ENCODE measurements around the gene PLAAT2. TPM values are rescaled to one million over a fixed set of nuclear protein-coding genes. Genes with fewer than 3 reads are reported as not detected.

Gene PLAAT2
- total RNA-seq, 1 donor from 2014 or later = not detected

- H3K4me1 ChIP-seq = peaks cover 0 to 7% of the 10 kb centered on the region in 2 donors
- intact Hi-C loops (cut with DNase I) = no loop called here
- DNase-seq (ENCODE audit: low spot score in 2 of 2) = no peak
- no peaks in the 10 kb centered on the region for H3K36me3 ChIP-seq
- H3K27ac ChIP-seq = peak overlapping the region; percentile 36 to 56
- peak overlapping the region in 1 of 2 donors; percentile 8 for H3K4me3 ChIP-seq
- no peak for TF ChIP-seq CTCF (IDR thresholded peaks at IDR 0.05)
- H3K9me3 ChIP-seq = no peaks in the 10 kb centered on the region
- H3K27me3 ChIP-seq = no peaks in the 10 kb centered on the region
These were observed 2.5 kb downstream of the PLAAT2 start for GRCh38 chr11:63560506-63561180.

GRCh38 chr11:63558459-63559157, 4.6 kb downstream of the PLAAT2 start:
- H3K36me3 ChIP-seq = no peaks in the 10 kb centered on the region

GRCh38 chr11:63557570-63557969, 5.6 kb downstream of the PLAAT2 start:
- H3K36me3 ChIP-seq = no peaks in the 10 kb centered on the region
- H3K4me1 ChIP-seq = peaks cover 0 to 7% of the 10 kb centered on the region in 2 donors
- intact Hi-C loops (cut with DNase I) = no loop called here
- TF ChIP-seq CTCF (IDR thresholded peaks at IDR 0.05) = no peak
- DNase-seq (ENCODE audit: low spot score in 2 of 2) = no peak
- no peaks in the 10 kb centered on the region for H3K27me3 ChIP-seq
- H3K27ac ChIP-seq = no peak overlapping the region
- H3K4me3 ChIP-seq = no peak overlapping the region
- no peaks in the 10 kb centered on the region for H3K9me3 ChIP-seq

More at GRCh38 chr11:63558459-63559157, 4.6 kb downstream of the PLAAT2 start:
- Histone ChIP-seq H3K4me3 (no peak overlapping the region), H3K27me3 (no peaks in the 10 kb centered on the region), H3K9me3 (no peaks in the 10 kb centered on the region), H3K4me1 (peaks cover 0 to 7% of the 10 kb centered on the region in 2 donors), H3K27ac (no peak overlapping the region)
- intact Hi-C loops (cut with DNase I) = no loop called here
- no peak for TF ChIP-seq CTCF (IDR thresholded peaks at IDR 0.05)
- no peak for DNase-seq (ENCODE audit: low spot score in 2 of 2)

- Histone ChIP-seq H3K36me3 (no peaks in the 10 kb centered on the region), H3K27ac (no peak overlapping the region)
These were observed 6.7 kb downstream of the PLAAT2 start for GRCh38 chr11:63556404-63557013.

GRCh38 chr11:63554877-63555223, 8.3 kb downstream of the PLAAT2 start:
- Histone ChIP-seq H3K4me1 (no peaks in the 10 kb centered on the region), H3K9me3 (no peaks in the 10 kb centered on the region), H3K4me3 (no peak overlapping the region), H3K36me3 (no peaks in the 10 kb centered on the region), H3K27me3 (no peaks in the 10 kb centered on the region), H3K27ac (no peak overlapping the region)
- intact Hi-C loops (cut with DNase I) = no loop called here
- no peak for TF ChIP-seq CTCF (IDR thresholded peaks at IDR 0.05)
- no peak for DNase-seq (ENCODE audit: low spot score in 2 of 2)

More at GRCh38 chr11:63556404-63557013, 6.7 kb downstream of the PLAAT2 start:
- no peak for DNase-seq (ENCODE audit: low spot score in 2 of 2)
- Histone ChIP-seq H3K4me1 (peaks cover 0 to 7% of the 10 kb centered on the region in 2 donors), H3K9me3 (no peaks in the 10 kb centered on the region), H3K27me3 (no peaks in the 10 kb centered on the region), H3K4me3 (no peak overlapping the region)
- no peak for TF ChIP-seq CTCF (IDR thresholded peaks at IDR 0.05)
- intact Hi-C loops (cut with DNase I) = no loop called here
